Karpas-422 (cell line): Measurements from ENCODE around the gene STXBP6. TPM values are rescaled to one million over a fixed set of nuclear protein-coding genes. Genes with fewer than 3 reads are reported as not detected.
"Not testable (repeated sequence)": the region's sequence is repeated elsewhere in the genome, so short reads cannot be mapped to it uniquely, and the experiment has no call there.

ENCODE experiments used
- DNase-seq: peaks from one replicate; pipeline ENCODE4 v3.0.0-alpha.2; 2015
- H2AFZ ChIP-seq: fragments of 200-600 bp; sonication (generic); 2 replicates; pipeline ENCODE4 v1.6.1; 2014; ENCODE audit warnings: antibody characterized with exemption, low read length, mixed read lengths
- H3K27ac ChIP-seq: fragments of 200-600 bp; sonication (generic); 2 replicates; pipeline ENCODE4 v1.5.1; 2014; ENCODE audit warnings: mild to moderate bottlenecking, low read length, moderate library complexity
- H3K27me3 ChIP-seq: fragments of 200-600 bp; sonication (generic); 2 replicates; pipeline ENCODE4 v1.6.1; 2014; ENCODE audit warnings: low read length, mixed read lengths
- H3K36me3 ChIP-seq: fragments of 200-600 bp; sonication (generic); 2 replicates; pipeline ENCODE4 v1.6.1; 2014; ENCODE audit warnings: low read length, mixed read lengths; ENCODE audit not compliant: insufficient read depth
- H3K4me1 ChIP-seq: fragments of 200-600 bp; sonication (generic); 2 replicates; pipeline ENCODE4 v1.6.1; 2014; ENCODE audit warnings: mild to moderate bottlenecking, low read length, mixed read lengths
- H3K4me2 ChIP-seq: fragments of 200-600 bp; sonication (generic); 2 replicates; pipeline ENCODE4 v1.6.1; 2014; ENCODE audit warnings: low read length, low read depth, mild to moderate bottlenecking; ENCODE audit not compliant: poor library complexity, severe bottlenecking
- H3K4me3 ChIP-seq: fragments of 200-600 bp; sonication (generic); 2 replicates; pipeline ENCODE4 v1.5.1; 2014; ENCODE audit warnings: mild to moderate bottlenecking, antibody characterized with exemption, low read length, mixed read lengths
- H3K79me2 ChIP-seq: fragments of 200-600 bp; sonication (generic); 2 replicates; pipeline ENCODE4 v1.6.1; 2014; ENCODE audit warnings: mild to moderate bottlenecking, low read length, mixed read lengths
- H3K9ac ChIP-seq: fragments of 200-600 bp; sonication (generic); 2 replicates; pipeline ENCODE4 v1.6.0; 2014; ENCODE audit warnings: low read length
- H3K9me2 ChIP-seq: fragments of 200-600 bp; sonication (generic), shearing (Covaris generic); replicated peaks from 2 replicates; pipeline ENCODE4 v1.6.0; 2014; ENCODE audit warnings: mild to moderate bottlenecking, low read length, moderate library complexity; ENCODE audit not compliant: insufficient read depth
- H3K9me3 ChIP-seq: fragments of 300-700, 200-600 bp; sonication (generic); 2 replicates; pipeline ENCODE4 v1.6.1; 2014; ENCODE audit warnings: low read length, mixed read lengths
- H4K20me1 ChIP-seq: fragments of 200-600 bp; sonication (generic); 2 replicates; pipeline ENCODE4 v1.6.1; 2014; ENCODE audit warnings: mild to moderate bottlenecking, antibody characterized with exemption, low read length, low read depth; ENCODE audit not compliant: insufficient read depth
- total RNA-seq: library from RNA; depleted of rRNA; stranded (reverse); fragments of >200 nt; shearing (Covaris generic); gene quantifications from 2 replicates; pipeline ENCODE4 v1.2.3, GENCODE V29; 2014; ENCODE audit warnings: low replicate concordance

Gene STXBP6
- total RNA-seq, 1 experiment from 2014 or later = 1.3 TPM

DNA sequence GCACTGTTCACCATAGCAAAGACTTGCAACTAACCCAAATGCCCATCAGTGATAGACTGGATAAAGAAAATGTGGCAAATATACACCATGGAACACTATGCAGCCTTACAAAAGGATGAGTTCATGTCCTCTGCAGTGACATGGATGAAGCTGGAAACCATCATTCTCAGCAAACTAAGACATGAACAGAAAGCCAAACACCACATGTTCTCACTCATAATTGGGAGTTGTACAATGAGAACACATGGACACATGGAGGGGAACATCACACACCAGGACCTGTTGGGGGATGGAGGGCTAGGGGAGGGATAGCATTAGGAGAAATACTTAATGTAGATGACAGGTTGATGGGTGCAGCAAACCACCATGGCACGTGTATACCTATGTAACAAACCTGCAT is 276.4 kb downstream of the STXBP6 start:
- not testable (repeated sequence) for H3K27ac ChIP-seq, H3K9me3 ChIP-seq, H4K20me1 ChIP-seq, H3K9me2 ChIP-seq, H3K4me3 ChIP-seq, DNase-seq, H2AFZ ChIP-seq, H3K36me3 ChIP-seq, H3K79me2 ChIP-seq, H3K9ac ChIP-seq, H3K4me1 ChIP-seq, H3K4me2 ChIP-seq, H3K27me3 ChIP-seq

DNA sequence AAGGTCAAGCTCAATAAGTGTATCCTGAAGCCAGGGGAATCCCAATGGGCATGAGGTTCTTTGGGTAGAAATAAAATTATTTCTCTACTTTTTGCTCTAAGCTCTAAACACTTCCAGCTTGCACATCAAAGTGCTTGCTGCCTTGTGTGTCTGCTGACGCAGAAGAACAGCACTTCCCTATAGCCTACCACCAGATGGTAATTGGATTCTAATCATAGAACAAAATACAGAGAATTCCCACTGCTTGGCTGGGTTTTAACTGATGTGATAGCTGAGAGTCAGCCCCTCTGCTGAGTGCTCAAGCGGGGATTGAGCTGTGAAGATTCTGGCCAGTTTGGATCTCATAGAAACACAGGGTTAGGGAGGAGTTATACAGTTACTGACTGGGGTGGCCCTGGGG is 283.5 kb downstream of the STXBP6 start:
- Histone ChIP-seq H3K9me2 (no peaks in the 10 kb centered on the region), H3K4me3 (no peak overlapping the region), H2AFZ (no peak overlapping the region), H3K27me3 (no peaks in the 10 kb centered on the region), H3K79me2 (no peaks in the 10 kb centered on the region), H3K9me3 (peaks cover 5% of the 10 kb centered on the region; the same call in 1 of the 2 replicates), H3K27ac (no peak overlapping the region), H3K4me2 (no peak overlapping the region), H3K4me1 (no peaks in the 10 kb centered on the region), H4K20me1 (no peaks in the 10 kb centered on the region), H3K36me3 (no peaks in the 10 kb centered on the region), H3K9ac (no peak overlapping the region)
- no peak for DNase-seq

DNA sequence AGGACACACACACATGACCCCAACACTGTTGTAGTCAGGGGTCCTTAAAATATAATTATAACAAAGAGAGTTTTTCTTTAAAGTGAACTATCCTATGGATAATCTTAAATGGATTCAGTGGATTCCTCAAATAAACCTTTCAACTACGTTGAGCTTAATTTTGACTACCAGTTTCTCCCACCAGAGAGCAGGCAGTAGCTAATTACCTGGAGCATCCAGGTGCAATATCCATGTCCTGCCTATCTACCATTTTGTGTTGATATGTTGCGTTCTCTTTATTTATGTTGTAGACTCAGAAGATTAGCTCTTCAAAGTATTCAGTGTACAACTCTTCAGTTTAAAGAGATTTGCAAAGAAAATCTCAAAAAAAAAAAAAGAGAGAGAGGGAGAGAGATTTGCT is 288.8 kb downstream of the STXBP6 start:
- no peak overlapping the region for H3K4me3 ChIP-seq
- no peak overlapping the region for H3K9ac ChIP-seq
- H3K9me2 ChIP-seq = no peaks in the 10 kb centered on the region
- H3K79me2 ChIP-seq = no peaks in the 10 kb centered on the region
- no peaks in the 10 kb centered on the region for H3K27me3 ChIP-seq
- no peaks in the 10 kb centered on the region for H3K36me3 ChIP-seq
- H3K4me1 ChIP-seq = no peaks in the 10 kb centered on the region
- H2AFZ ChIP-seq = no peak overlapping the region
- no peaks in the 10 kb centered on the region for H4K20me1 ChIP-seq
- no peak overlapping the region for H3K27ac ChIP-seq
- no peak overlapping the region for H3K4me2 ChIP-seq
- no peak for DNase-seq
- H3K9me3 ChIP-seq = peaks cover 5% of the 10 kb centered on the region; the same call in 1 of the 2 replicates
